Left lung (tissue), 10 donors: ENCODE measurements around the gene BSND. TPM values are rescaled to one million over a fixed set of nuclear protein-coding genes. Genes with fewer than 3 reads are reported as not detected.

ENCODE experiments used
- ATAC-seq: fragments of 200-7000 bp; cut with Tn5 transposase; one replicate; pipeline ENCODE4 v1.9.1; 2020; ENCODE audit warnings: moderate library complexity
- DNase-seq, 4 donors: peaks; one replicate each; pipeline ENCODE4 v3.0.0-alpha.2; 2013 to 2020
- H3K27ac ChIP-seq, 2 donors: fragments of 200-600 bp; sonication (generic) in 1 of 2; one replicate each; pipeline versions ENCODE4 v1.5.0 to v1.8.0; 2020 to 2021
- H3K27me3 ChIP-seq, 2 donors: fragments of 200-600 bp; sonication (generic) in 1 of 2; one replicate each; pipeline versions ENCODE4 v1.5.0 to v1.8.0; 2020 to 2021
- H3K36me3 ChIP-seq, 2 donors: fragments of 200-600 bp; sonication (generic) in 1 of 2; one replicate each; pipeline versions ENCODE4 v1.5.0 to v1.8.0; 2020 to 2021
- H3K4me1 ChIP-seq, 2 donors: fragments of 200-600 bp; one replicate each; pipeline ENCODE4 v1.8.0; 2021
- H3K4me3 ChIP-seq, 2 donors: fragments of 200-600 bp; sonication (generic) in 1 of 2; one replicate each; pipeline versions ENCODE4 v1.5.0 to v1.8.0; 2020 to 2021; ENCODE audit warnings: mild to moderate bottlenecking in 1 of 2
- H3K9me3 ChIP-seq, 2 donors: fragments of 200-600 bp; sonication (generic) in 1 of 2; one replicate each; pipeline versions ENCODE4 v1.5.0 to v1.8.0; 2020 to 2021
- intact Hi-C, 2 donors: fragments of 100-400 bp; cut with DNase I; formaldehyde crosslinking; loops; one replicate each; pipeline versions ENCODE4 v1.11.2 to v1.14.2; 2022
- polyA plus RNA-seq, 6 donors: library from polyadenylated mRNA; unstranded; fragments of 120-200 nt; gene quantifications; one replicate each; pipeline ENCODE4 v1.2.1, GENCODE V29; 2013; ENCODE audit not compliant: insufficient read length in 6 of 6
- total RNA-seq, 2 donors: library from RNA; stranded (reverse); fragmentation: NEBNext Ultra II Directional; extraction: Animal tissue kit (Norgen Biotek cat#: 25700); gene quantifications; one replicate each; pipeline ENCODE4 v1.2.1, GENCODE V29; 2021
- TF ChIP-seq, protein P1 (sequence below), 2 donors: fragments of 200-600 bp; sonication (generic) in 1 of 2; IDR thresholded peaks; one replicate each; pipeline versions ENCODE4 v1.5.0 to v1.8.0; 2021; ENCODE audit warnings: antibody characterized with exemption in 2 of 2
- donor health status: DM: no; HTN: yes; CAD: no.
- donor health status: DM: no; HTN: no; CAD: no.

BSND gene
- total and polyA plus RNA-seq, 8 donors = 0.03 to 0.06 (median 0.06) TPM; not detected in 3

DNA sequence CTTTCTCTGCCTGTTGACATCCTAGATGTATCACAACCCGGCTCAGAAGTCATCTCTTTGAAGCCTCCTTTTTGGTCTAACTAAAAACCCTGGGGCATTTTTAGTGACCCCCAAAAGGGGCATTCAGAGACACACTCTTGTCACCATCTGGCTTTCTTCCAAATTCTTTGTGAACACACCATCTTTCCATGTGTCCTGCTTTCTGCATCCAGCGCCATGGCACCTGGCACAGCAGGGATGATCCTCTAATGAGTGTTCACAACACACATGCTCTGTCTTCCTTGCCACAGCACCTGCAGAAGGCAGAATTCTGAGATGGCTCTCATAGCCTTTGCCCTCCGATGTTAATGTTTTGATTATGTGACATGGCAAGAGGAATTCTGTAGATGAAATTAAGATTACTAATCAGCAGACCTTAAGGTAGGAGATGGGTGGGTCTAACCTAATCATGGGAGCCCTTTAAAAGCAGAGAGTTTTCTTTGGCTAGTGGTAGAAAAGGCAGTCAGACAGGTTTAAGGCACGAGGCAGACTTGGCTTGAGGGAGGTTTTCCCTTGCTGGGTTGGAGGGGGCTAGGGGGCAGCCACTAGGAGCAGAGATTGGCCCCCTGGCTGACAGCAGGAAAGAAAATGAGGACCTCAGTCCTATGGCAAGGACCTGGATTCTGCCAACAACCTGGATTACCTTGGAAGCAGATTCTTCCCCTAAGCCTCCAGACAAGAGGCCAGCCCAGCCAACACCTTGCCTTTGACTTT is 23.2 kb upstream of the BSND start:
- DNase-seq (no peak), ATAC-seq (no peak)
- intact Hi-C loops = no loop called here
- H3K4me1 ChIP-seq = peaks cover 0 to 7% of the 10 kb centered on the region in 2 donors
- H3K27me3 ChIP-seq = peaks cover under 1 to 48% of the 10 kb centered on the region in 2 donors
- H3K36me3 ChIP-seq = no peaks in the 10 kb centered on the region
- H3K4me3 ChIP-seq = no peak overlapping the region
- no peaks in the 10 kb centered on the region for H3K9me3 ChIP-seq
- H3K27ac ChIP-seq = no peak overlapping the region
- TF ChIP-seq, protein P1, sequence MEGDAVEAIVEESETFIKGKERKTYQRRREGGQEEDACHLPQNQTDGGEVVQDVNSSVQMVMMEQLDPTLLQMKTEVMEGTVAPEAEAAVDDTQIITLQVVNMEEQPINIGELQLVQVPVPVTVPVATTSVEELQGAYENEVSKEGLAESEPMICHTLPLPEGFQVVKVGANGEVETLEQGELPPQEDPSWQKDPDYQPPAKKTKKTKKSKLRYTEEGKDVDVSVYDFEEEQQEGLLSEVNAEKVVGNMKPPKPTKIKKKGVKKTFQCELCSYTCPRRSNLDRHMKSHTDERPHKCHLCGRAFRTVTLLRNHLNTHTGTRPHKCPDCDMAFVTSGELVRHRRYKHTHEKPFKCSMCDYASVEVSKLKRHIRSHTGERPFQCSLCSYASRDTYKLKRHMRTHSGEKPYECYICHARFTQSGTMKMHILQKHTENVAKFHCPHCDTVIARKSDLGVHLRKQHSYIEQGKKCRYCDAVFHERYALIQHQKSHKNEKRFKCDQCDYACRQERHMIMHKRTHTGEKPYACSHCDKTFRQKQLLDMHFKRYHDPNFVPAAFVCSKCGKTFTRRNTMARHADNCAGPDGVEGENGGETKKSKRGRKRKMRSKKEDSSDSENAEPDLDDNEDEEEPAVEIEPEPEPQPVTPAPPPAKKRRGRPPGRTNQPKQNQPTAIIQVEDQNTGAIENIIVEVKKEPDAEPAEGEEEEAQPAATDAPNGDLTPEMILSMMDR (IDR thresholded peaks at IDR 0.05) = no peak

DNA sequence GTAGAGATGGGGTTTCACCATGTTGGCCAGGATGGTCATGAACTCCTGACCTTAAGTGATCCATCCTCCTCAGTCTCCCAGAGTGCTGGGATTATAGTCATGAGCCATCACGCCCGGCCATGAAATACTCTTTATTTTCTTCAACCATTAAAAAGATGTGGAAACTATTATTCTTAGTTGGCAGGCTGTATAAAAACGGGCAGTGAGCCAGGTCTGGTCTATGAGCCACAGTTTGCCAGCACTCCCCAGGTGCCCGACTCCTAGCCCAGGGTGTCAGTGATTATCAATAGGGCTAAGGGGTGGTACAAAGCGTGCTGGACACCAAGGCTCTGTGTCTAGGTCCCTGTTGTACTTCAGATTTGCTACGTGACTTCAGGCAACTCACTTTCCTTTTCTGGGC is 22.0 kb upstream of the BSND start:
- ATAC-seq (no peak), DNase-seq (no peak)
- H3K36me3 ChIP-seq = no peaks in the 10 kb centered on the region
- intact Hi-C loops = no loop called here
- H3K4me1 ChIP-seq = no peaks in the 10 kb centered on the region
- no peak overlapping the region for H3K4me3 ChIP-seq
- TF ChIP-seq, protein P1 (IDR thresholded peaks at IDR 0.05) = no peak
- no peaks in the 10 kb centered on the region for H3K9me3 ChIP-seq
- H3K27me3 ChIP-seq = peaks cover 7 to 61% of the 10 kb centered on the region in 2 donors
- no peak overlapping the region for H3K27ac ChIP-seq

DNA sequence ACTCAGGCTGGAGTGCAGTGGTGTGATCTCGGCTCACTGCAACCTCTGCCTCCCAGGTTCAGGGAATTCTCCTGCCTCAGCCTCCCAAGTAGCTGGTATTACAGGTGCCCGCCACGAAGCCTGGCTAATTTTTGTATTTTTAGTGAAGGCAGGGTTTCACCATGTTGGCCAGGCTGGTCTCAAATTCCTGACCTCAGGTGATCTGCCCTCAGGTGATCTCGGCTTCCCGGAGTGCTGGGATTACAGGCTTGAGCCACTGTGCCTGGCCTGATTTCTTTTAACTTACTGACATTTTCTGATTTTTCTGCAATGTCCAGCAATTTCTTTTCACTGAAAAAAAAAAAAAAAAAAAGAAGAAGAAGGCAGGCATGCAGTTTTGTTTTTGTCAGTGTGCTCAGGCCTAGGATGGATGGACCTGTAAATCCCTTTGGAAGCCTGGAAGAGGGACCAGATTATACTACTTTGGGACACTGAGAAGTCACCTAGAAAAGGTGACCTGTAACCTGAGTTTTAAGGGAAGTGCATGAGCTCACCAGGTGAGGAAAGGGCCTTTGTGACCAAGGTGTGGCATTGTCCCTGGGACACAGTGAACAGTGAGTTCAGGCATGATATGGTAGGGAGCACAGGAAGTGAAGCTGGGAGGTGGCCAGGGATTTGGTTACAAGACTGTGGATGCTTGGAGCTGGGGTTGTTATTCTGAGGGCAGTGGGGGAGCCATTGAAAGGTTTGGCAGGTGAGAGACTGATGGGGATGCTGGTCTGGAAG is 21.0 kb upstream of the BSND start:
- H3K36me3 ChIP-seq = no peaks in the 10 kb centered on the region
- DNase-seq = no peak
- H3K4me1 ChIP-seq = no peaks in the 10 kb centered on the region
- H3K4me3 ChIP-seq = no peak overlapping the region
- intact Hi-C loops = no loop called here
- no peak for ATAC-seq
- TF ChIP-seq, protein P1 (IDR thresholded peaks at IDR 0.05) = no peak
- no peaks in the 10 kb centered on the region for H3K9me3 ChIP-seq
- H3K27ac ChIP-seq = no peak overlapping the region
- peaks cover 7 to 70% of the 10 kb centered on the region in 2 donors for H3K27me3 ChIP-seq

DNA sequence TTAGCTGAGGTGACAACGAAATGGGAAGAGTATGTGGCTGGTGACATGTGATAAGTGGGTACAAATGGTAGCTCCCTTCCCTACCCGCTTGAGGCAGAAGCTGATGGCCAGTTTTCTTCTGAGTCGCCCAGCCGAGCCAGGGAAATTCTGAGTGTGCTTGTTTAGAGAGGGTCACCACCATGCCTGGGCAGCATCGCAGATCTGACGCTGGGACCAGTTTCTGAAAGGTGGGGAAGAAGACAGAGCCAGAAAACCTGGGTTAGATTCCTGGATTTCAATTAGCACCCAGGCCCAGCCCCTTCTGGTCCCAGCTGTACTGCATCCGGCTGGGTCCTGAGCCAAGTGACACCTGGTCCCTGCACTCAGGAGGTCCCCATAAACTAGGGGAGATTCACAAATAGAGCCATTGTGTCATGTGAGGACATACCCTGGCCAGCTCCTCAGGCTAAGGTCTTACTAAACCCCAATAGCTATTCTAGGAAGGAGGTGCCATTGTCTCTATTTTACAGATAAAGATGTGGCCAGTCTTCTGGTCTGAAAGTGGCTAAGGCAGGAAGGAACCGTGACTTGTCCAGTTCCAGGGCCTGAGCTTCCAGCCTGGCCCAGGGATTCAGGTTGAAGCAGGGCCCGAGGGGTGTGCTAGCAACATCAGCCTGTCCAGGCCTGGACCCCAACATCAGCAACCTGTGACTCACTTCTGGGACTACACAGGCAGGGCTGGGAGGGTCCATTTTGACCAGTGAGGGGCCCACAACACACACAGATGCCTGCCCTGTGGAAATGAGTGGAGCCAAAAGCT is 20.0 kb upstream of the BSND start:
- TF ChIP-seq, protein P1 (IDR thresholded peaks at IDR 0.05) = no peak
- no peak for DNase-seq
- H3K9me3 ChIP-seq = no peaks in the 10 kb centered on the region
- H3K4me1 ChIP-seq = no peaks in the 10 kb centered on the region
- H3K4me3 ChIP-seq = no peak overlapping the region
- no peak overlapping the region for H3K27ac ChIP-seq
- H3K36me3 ChIP-seq = no peaks in the 10 kb centered on the region
- peaks cover 7 to 69% of the 10 kb centered on the region in 2 donors for H3K27me3 ChIP-seq
- intact Hi-C loops = no loop called here
- no peak for ATAC-seq
